Measurements from ENCODE around the gene TRNP1.

Gene TRNP1

DNA sequence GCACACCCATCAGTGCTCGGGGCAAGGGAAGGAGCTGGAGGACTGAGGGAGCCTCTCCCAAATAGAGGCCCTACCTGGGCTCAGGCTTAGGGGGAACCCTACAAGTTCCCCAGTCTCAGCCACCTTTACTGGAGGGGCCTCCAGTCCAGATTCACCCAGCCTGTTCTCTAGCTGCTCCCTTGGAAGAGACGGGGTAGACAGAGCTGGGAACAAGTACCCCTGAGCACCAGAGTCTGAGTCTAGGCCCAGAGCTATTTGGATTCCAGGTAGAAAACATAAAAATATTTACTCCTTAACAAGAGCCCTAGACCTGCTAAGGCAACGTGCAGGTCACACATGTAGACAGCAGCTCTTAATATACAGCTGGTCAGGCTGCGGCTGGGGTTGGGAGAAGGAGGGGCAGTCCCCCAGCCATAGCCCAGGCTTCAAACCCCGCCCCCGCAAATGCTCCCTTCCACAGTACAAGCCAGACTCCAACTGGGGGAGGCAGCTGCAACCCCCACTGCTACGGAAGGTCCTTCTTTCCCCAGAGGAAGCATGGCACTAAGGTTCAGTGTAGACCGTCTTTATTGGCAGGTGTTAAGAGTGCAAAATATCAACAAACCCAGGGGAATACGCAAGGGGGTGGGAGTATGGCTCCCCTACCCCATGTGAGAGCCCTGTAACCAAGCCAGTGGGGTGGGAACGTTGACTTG is 11.1 kb downstream of the TRNP1 start:
- TF ChIP-seq EP300 (IDR thresholded peaks at IDR 0.05; ENCODE audit: borderline replicate concordance) (no peak), TEAD4 (IDR thresholded peaks at IDR 0.05) (no peak), ZBTB7A (IDR thresholded peaks at IDR 0.05; ENCODE audit: low read depth) (no peak), TAF1 (IDR thresholded peaks at IDR 0.05; ENCODE audit: low read depth) (no peak), FOXM1 (IDR thresholded peaks at IDR 0.05; ENCODE audit: borderline replicate concordance, low read depth) (no peak), NFIC (IDR thresholded peaks at IDR 0.05) (no peak)
- TF ChIP-seq, protein P1, sequence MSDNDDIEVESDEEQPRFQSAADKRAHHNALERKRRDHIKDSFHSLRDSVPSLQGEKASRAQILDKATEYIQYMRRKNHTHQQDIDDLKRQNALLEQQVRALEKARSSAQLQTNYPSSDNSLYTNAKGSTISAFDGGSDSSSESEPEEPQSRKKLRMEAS (IDR thresholded peaks at IDR 0.05): no peak

DNA sequence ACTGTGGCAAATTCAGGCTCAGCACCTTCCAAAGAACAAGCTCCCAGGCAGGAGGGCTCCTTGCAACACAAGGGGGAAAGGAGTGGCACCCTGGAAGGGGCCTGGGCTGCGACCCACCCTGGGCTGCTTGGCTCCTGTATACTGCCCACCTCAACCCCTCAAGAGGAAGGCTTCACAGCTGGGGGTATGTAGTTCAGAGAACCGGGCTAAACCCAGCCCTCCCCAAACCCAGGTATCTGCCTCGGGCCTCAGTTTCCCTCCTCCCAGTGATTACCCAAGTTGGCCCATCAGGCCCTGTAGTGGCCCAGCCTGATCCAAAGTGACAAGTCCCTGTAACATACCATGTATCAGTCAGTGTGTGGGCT is 11.7 kb downstream of the TRNP1 start:
- TF ChIP-seq FOXM1 (IDR thresholded peaks at IDR 0.05; ENCODE audit: borderline replicate concordance, low read depth) (no peak), ZBTB7A (IDR thresholded peaks at IDR 0.05; ENCODE audit: low read depth) (no peak), YY1 (IDR thresholded peaks at IDR 0.05; ENCODE audit: low read depth) (no peak), EGR1 (IDR thresholded peaks at IDR 0.05) (no peak), CREB1 (IDR thresholded peaks at IDR 0.05; ENCODE audit: low read depth) (no peak), RAD21 (IDR thresholded peaks at IDR 0.05; ENCODE audit: low read depth) (no peak)
- TF ChIP-seq, protein P2, sequence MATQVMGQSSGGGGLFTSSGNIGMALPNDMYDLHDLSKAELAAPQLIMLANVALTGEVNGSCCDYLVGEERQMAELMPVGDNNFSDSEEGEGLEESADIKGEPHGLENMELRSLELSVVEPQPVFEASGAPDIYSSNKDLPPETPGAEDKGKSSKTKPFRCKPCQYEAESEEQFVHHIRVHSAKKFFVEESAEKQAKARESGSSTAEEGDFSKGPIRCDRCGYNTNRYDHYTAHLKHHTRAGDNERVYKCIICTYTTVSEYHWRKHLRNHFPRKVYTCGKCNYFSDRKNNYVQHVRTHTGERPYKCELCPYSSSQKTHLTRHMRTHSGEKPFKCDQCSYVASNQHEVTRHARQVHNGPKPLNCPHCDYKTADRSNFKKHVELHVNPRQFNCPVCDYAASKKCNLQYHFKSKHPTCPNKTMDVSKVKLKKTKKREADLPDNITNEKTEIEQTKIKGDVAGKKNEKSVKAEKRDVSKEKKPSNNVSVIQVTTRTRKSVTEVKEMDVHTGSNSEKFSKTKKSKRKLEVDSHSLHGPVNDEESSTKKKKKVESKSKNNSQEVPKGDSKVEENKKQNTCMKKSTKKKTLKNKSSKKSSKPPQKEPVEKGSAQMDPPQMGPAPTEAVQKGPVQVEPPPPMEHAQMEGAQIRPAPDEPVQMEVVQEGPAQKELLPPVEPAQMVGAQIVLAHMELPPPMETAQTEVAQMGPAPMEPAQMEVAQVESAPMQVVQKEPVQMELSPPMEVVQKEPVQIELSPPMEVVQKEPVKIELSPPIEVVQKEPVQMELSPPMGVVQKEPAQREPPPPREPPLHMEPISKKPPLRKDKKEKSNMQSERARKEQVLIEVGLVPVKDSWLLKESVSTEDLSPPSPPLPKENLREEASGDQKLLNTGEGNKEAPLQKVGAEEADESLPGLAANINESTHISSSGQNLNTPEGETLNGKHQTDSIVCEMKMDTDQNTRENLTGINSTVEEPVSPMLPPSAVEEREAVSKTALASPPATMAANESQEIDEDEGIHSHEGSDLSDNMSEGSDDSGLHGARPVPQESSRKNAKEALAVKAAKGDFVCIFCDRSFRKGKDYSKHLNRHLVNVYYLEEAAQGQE (IDR thresholded peaks at IDR 0.05; ENCODE audit: low read depth): no peak
- TF ChIP-seq, protein P3, sequence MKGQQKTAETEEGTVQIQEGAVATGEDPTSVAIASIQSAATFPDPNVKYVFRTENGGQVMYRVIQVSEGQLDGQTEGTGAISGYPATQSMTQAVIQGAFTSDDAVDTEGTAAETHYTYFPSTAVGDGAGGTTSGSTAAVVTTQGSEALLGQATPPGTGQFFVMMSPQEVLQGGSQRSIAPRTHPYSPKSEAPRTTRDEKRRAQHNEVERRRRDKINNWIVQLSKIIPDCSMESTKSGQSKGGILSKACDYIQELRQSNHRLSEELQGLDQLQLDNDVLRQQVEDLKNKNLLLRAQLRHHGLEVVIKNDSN (IDR thresholded peaks at IDR 0.05): no peak
- TF ChIP-seq, protein P1 (IDR thresholded peaks at IDR 0.05): no peak

DNA sequence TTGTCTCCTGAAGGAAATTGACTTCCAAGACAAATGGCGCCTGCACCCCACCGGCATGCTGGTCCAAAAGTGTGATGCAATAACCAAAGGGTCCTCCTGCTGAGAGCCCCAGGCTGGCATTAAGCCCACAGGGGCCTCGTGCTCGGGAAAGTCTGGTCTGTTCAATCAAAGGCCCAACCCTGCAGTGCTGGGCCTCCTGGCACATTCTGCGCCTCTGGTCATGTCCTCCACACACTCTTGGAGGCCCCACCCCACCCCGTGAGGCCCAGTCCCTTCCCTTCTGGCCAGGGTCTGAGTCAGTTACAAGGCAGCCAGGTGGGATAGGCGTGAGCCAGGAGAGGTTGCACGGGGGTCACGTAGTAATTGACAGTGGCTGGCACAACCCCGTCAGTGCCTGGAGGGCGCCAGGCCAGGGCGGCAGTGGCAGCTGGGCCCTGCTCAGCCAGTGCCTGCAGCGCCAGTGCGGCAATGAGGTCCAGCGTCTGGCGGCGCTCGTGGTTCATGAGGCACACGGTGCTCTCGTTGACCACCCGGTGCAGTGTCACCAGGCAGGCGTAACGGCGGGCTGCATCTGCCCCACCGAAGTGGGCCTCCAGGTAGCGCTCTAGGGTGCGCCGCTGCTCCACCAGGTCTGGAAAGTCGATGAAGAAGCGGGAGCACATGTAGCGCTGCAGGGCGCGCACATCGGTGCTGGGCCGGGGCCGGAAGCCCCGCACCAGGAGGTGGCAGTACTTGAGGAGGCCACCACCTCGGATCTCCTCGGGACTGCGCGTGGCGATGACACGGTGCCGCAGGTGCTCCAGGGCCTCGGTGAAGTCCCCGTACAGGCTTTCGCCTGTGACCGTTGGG is 12.4 kb downstream of the TRNP1 start:
- no peak for TF ChIP-seq TAF1 (IDR thresholded peaks at IDR 0.05; ENCODE audit: low read depth)
- TF ChIP-seq CEBPB (IDR thresholded peaks at IDR 0.05): peak; percentile 43; the same call in 1 of the 2 replicates

DNA sequence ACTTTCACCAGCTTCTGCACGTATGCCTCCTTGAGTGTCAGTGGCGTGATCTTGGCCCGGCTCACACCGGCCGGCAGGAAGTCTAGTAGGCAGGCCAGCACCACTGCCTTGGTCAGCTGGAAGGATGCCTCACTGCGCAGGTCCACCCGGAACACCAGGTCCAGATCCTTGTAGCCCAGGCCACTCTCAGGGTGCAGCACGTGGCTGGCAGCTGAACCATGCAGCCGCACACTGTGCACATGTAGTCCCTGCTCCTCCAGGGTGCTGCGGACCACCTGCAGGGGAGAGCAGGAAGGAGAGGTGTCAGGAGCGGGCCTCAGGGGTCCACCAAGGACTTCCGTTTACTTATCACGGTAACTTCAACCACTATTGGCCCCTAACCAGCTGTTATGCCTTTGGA is 13.2 kb downstream of the TRNP1 start:
- TF ChIP-seq, protein P1 (IDR thresholded peaks at IDR 0.05): no peak
- TF ChIP-seq RAD21 (IDR thresholded peaks at IDR 0.05; ENCODE audit: low read depth) (no peak), NFIC (IDR thresholded peaks at IDR 0.05) (no peak), ZBTB7A (IDR thresholded peaks at IDR 0.05; ENCODE audit: low read depth) (no peak), TAF1 (IDR thresholded peaks at IDR 0.05; ENCODE audit: low read depth) (no peak)
- TF ChIP-seq, protein P3 (IDR thresholded peaks at IDR 0.05): no peak

DNA sequence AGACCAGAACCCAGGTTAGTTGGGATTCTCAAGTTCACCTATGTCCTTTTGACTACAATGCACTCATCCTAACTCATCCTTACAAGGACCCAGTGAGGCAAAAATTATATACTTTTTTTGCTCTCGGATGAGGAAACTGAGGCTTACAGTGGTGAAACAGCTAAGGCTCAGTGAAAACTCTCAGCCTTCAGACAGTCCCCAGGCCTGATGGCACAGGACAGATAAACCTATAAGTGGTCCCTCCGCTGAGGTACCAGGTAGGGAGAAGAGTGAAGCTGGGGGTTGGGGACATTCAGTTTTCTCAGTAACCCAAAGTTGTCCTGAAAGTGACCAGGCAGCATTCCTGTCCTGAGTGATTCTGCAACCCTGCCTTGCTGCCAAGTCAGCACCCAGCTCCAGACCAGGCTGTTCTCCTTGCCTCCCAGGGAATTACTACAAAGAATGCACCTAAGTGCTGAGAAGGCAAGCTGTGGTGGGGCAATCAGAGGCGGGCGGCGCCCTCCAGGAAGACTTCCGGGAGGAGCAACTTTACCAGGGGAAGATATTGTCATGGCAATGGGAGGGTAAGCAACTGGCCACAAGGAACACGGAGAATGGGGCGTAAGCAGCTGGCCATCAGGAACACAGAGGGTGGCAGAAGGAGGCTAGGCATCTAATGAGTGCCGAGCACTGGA is 14.6 kb downstream of the TRNP1 start:
- 0 out of 2 replicates have a peak, but pooled peaks have one; percentile 15 for TF ChIP-seq YY1 (IDR thresholded peaks at IDR 0.05; ENCODE audit: low read depth)
- no peak for TF ChIP-seq CREB1 (IDR thresholded peaks at IDR 0.05; ENCODE audit: low read depth)
- TF ChIP-seq, protein P2 (IDR thresholded peaks at IDR 0.05; ENCODE audit: low read depth): no peak
- peak; percentile 90 for TF ChIP-seq NFIC (IDR thresholded peaks at IDR 0.05)
- TF ChIP-seq, protein P3 (IDR thresholded peaks at IDR 0.05): no peak
- TF ChIP-seq, protein P1 (IDR thresholded peaks at IDR 0.05): peak; percentile 72
- TF ChIP-seq CEBPB (IDR thresholded peaks at IDR 0.05): peak; percentile 93
- TF ChIP-seq RAD21 (IDR thresholded peaks at IDR 0.05; ENCODE audit: low read depth): peak; percentile 24; the same call in 1 of the 2 replicates
- TF ChIP-seq TAF1 (IDR thresholded peaks at IDR 0.05; ENCODE audit: low read depth): no peak
- peak; percentile 95 for TF ChIP-seq TEAD4 (IDR thresholded peaks at IDR 0.05)
- TF ChIP-seq ZBTB7A (IDR thresholded peaks at IDR 0.05; ENCODE audit: low read depth): no peak
- 0 out of 2 replicates have a peak, but pooled peaks have one; percentile 33 for TF ChIP-seq FOXM1 (IDR thresholded peaks at IDR 0.05; ENCODE audit: borderline replicate concordance, low read depth)
- peak; percentile 80 for TF ChIP-seq TCF12 (IDR thresholded peaks at IDR 0.05; ENCODE audit: low read depth)
- no peak for TF ChIP-seq EGR1 (IDR thresholded peaks at IDR 0.05)
- peak; percentile 84 for TF ChIP-seq EP300 (IDR thresholded peaks at IDR 0.05; ENCODE audit: borderline replicate concordance)

Measured in Ishikawa (cell line).